Jurkat, Clone E6-1 (cell line): ENCODE measurements around the gene POU6F2. TPM values are rescaled to one million over a fixed set of nuclear protein-coding genes. Genes with fewer than 3 reads are reported as not detected.
"Not testable (repeated sequence)": the region's sequence is repeated elsewhere in the genome, so short reads cannot be mapped to it uniquely, and the experiment has no call there.

ENCODE experiments used
- DNase-seq: peaks from one replicate; pipeline ENCODE4 v3.0.0-alpha.2; 2011; ENCODE audit warnings: low read depth, low spot score
- H3K4me3 ChIP-seq: 2 replicates; pipeline ENCODE4 v1.5.1; 2011; ENCODE audit warnings: mild to moderate bottlenecking, low read length, control low read depth, moderate library complexity
- polyA plus RNA-seq: library from polyadenylated mRNA; unstranded; fragments of >200 nt; gene quantifications from one replicate; pipeline ENCODE4 v1.2.1, GENCODE V29; 2012; ENCODE audit warnings: missing spikeins; ENCODE audit not compliant: insufficient read length, insufficient read depth

The POU6F2 gene, protein sequence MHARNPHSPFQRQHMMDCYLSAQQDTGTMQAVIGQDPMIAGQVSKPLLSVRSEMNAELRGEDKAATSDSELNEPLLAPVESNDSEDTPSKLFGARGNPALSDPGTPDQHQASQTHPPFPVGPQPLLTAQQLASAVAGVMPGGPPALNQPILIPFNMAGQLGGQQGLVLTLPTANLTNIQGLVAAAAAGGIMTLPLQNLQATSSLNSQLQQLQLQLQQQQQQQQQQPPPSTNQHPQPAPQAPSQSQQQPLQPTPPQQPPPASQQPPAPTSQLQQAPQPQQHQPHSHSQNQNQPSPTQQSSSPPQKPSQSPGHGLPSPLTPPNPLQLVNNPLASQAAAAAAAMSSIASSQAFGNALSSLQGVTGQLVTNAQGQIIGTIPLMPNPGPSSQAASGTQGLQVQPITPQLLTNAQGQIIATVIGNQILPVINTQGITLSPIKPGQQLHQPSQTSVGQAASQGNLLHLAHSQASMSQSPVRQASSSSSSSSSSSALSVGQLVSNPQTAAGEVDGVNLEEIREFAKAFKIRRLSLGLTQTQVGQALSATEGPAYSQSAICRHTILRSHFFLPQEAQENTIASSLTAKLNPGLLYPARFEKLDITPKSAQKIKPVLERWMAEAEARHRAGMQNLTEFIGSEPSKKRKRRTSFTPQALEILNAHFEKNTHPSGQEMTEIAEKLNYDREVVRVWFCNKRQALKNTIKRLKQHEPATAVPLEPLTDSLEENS
- not detected for polyA plus RNA-seq

DNA sequence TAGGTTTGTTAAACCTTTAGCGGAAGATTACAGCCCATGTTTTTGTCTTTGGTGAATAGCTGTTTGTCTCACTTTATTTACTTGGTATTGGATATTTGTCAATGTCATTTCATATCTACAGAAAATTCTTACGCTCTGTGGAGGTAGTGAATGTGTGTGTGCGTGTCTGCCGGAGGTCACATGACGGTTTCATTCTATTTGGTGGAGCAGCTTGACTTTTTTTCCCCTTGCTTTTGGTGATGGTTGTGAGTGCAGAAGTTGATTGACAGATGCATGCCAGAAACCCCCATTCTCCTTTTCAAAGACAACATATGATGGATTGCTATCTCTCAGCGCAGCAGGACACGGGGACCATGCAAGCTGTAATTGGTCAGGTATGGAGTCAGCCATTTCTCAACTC lies at the start of gene POU6F2:
POU6F2 (plus strand) TSS at position 225 of the 400 bp plus-strand sequence; CDS start at position 270, 45 bp downstream.
- DNase-seq, result no peak
- no peak within 1 kb of the TSS for H3K4me3 ChIP-seq

DNA sequence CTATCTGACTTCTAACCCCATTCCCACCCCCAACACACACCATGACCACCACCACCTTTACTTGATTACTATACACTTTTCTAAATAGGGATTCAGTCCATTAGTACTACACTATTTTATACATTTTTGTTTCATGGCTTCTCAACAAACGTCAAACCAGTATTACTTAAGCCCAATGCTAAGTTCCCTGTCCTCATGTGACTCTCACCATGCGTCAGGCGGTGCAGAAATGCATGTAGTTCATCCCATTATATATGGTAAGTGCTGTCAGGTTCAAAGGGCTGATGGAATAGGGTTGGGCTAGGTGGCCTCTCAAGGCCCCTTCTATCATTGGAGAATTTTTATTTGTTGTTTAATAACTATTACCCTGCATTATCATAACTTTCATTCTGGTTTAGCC lies 49.2 kb upstream of the POU6F2 start:
- DNase-seq, result no peak

DNA sequence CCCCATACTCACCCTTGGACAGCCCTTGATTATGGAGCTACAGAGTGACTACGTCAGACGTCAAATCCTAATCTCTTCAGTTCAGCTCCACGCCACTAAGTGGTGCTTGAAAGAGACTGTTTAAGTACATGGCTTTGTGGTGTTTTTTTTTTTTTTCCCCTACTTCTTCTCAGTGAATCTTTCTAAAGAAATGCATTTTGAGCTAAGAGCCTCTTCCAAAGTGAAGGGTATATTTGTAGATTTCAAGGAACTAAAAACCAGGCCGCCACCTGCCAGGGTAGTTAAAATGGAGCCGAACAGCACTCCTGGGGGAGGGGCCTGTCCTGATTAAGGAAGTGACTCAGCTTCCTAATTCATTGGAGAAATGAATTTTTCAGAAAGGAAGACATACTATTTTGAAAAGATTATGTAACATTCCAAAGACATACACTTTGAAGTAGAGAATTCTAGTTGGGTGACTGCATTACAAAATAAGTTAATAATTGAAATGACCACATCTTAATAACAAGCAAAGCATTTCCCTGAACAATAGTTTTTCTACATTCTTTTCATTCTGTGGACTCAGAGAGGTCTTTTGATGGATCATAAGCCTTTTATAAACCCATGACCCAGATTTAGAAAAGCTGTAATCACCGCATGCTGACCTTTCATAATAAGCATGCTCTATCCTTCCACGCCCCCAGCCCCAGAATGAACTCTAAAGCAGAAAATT lies 48.1 kb upstream of the POU6F2 start:
- DNase-seq, result no peak
- H3K4me3 ChIP-seq, result no peak overlapping the region

More for the DNA sequence above, 49.2 kb upstream of the POU6F2 start:
- no peak overlapping the region for H3K4me3 ChIP-seq

DNA sequence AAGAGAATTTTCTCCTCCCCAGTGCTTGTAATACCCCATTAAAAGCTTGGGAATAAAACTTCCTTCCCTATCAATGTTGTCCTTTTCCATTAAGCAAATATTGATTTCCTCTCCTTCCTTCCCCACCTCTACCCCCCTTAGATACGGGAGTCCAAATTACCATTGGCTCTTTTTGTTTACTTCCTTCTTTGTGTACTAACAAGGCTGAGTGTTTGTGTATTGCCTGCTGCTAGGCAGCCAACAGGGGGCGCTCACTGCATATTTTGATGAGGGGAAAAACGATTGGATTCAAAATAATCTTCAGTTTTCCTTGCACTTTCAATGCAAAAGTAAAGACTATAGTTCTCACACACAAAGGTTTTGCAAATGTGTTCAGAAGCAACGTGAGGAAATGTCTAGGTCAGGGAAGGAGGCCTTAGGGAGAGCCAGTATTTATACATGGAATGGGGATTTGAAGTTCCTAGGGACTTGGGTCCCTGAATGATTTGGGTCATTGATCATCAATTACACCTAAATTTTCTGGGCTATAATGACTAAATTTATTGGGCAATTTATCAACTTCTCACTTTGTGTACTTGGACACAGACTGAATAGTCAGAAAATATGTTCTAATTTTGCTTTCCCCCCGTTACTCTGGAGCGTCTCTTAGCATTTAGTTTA lies 45.1 kb upstream of the POU6F2 start:
- H3K4me3 ChIP-seq, result no peak overlapping the region

DNA sequence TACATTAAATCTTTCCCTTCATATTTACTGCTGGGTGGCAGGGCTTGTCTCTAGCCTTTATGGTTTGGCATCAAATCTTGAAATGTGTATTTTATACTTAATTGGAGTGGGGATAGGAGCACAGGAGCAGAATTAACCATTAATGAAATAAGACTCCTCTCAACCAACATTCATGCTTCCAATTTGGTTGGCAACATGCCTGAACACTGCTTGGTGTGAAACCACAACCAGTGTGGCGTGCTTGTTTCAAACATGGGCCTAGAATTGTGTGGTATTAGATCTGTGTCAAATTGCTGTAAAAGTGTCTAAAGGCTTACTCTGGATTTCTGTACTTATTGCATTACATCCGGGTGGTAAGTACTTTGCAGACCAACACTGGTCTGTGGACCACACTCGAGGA lies 43.7 kb upstream of the POU6F2 start:
- H3K4me3 ChIP-seq, result no peak overlapping the region

More for the DNA sequence above, 45.1 kb upstream of the POU6F2 start:
- DNase-seq, result peak; percentile 16

DNA sequence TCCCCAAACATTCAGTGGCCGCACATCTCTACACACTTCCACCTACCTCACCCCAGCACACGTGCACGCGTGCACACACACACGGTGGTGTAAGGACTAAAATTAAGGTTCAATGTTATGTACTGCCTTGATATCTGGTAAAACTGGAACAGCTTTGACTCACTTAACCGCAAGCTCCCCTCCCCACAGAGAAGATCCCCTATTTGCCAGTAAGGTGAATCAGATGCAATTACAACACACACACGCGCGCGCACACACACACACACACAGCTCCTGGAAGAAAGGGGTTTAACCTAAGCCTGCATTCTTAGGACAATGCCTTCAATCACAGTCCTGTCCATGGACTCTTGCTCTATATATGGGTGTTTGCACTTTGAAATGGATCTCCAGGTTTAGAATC lies 43.2 kb upstream of the POU6F2 start:
- no peak overlapping the region for H3K4me3 ChIP-seq
- no peak for DNase-seq

More for the DNA sequence above, 43.7 kb upstream of the POU6F2 start:
- DNase-seq, result no peak

DNA sequence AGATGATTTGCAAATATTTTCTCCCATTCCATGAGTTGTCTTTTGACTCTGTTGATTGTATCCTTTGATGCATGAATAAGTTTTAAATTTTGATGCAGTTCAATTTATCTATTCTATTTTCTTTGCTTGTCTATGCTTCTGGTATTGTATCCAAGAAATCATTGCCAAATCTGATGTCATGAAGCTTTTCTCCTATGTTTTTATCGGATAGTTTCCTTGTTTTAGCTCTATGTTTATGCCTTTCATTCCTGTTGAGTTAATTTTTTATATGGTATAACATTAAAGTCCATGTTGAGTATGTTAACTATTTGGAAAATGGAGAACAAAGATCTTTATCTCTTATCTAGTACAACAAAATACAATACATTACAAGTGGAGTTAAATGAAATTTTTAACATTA lies 41.1 kb upstream of the POU6F2 start:
- no peak for DNase-seq
- H3K4me3 ChIP-seq, result no peak overlapping the region

DNA sequence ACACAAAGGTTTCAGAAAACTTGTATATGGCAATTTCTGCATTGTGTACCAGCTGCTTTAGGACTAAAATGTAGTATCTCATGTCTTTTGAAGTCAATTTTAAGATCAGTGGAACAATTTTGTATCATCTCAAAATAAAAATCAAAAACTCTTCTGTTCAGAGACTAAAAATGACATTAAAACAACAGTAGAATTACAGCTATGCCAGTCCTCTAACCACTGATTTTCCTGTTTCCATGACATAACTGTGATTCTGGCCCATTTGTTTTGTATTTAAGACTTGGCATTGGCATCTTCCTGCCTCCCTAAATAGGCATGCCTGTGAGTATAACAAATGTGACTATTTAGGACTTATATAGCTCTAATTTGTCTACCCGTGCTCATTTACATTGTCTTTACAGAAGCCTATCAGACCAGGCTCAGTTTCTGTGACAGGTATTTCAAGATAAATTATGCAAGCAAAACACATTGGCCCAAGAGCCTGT lies 39.7 kb upstream of the POU6F2 start:
- no peak for DNase-seq
- no peak overlapping the region for H3K4me3 ChIP-seq

DNA sequence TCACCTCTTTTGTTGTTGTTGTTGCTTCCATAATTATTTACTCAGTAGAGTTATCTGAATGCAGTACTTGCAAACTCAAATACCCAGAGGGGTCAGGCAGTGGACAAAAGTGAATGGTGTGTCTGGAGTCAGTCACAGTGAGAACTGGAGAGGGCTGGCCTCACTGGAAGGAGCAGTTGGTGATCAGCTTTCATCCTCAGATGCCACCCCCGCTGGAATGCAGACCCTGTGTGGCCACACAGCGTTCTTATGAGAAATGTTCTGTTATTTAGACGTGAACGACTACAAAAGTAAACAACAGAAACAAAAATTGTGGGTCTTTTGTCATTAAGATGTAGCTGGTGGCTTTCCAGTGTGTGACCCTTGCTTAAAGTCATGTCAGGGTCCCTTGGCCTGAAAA lies 39.1 kb upstream of the POU6F2 start:
- H3K4me3 ChIP-seq, result no peak overlapping the region
- no peak for DNase-seq

DNA sequence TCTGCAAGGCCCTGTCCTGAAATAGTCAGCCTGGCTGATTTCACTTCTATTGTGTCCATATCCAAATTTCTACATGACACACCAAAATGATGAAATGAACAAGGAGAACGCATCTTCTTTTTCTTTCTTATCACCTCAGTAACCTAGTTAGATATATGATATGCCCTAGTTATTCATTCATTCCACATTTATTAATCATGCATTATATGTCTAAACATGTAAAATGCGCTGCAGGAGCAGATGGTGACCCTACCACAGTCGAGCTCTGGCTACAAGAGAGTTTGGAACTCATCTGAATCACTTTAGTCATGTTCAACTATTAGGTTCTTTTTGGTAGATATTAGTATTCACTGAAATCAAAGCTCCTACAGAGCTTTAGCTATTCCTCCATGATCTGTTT lies 36.9 kb upstream of the POU6F2 start:
- no peak for DNase-seq
- no peak overlapping the region for H3K4me3 ChIP-seq

DNA sequence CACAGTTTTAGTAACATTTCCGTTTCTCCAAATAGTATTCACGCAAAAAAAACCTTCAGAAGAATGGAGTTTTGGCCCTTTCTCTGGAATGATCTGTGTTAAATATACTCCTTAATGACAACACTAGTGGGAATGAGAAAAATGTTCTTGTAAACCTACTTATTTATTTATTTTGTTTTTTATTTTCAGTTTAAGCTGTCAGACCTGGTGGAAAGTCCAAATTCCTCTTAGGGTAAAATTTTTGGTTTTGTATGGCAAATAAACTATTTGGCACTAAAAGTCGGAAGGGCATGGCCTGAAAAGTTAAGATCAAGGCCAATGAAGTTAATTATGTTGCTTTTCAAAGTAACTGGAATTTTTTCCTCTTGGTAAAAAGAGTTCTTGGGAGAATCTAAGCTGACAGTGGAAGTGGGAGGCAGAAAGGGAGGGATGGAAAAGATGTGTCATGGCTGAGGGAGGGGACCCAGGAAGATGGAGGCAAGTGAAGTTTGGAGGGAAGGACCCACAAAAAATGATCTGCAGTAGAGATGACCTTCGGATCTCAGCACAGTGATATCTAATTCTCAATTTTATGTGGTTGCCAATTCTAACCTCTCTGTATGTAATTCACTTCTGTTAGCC lies 35.2 kb upstream of the POU6F2 start:
- no peak overlapping the region for H3K4me3 ChIP-seq
- no peak for DNase-seq

DNA sequence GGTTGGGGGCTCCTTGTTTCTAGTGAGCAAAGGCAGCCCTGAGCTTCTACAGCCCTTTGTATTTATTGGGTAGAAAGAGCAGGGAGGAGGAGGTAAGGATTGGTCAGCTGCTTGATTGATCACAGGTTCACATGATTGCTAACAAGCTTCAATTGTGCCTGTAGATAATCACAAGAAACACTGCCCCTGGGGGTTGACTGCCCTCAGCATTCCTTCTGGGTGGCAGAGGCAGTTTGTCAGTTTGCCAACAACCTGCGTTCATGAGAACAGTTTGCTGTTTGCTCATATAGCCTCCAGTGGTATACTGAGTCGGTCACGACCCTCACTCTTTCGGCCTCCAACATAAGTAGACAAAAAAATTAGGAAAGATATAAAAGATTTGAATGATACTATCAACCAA lies 30.2 kb upstream of the POU6F2 start:
- not testable (repeated sequence) for H3K4me3 ChIP-seq, DNase-seq

DNA sequence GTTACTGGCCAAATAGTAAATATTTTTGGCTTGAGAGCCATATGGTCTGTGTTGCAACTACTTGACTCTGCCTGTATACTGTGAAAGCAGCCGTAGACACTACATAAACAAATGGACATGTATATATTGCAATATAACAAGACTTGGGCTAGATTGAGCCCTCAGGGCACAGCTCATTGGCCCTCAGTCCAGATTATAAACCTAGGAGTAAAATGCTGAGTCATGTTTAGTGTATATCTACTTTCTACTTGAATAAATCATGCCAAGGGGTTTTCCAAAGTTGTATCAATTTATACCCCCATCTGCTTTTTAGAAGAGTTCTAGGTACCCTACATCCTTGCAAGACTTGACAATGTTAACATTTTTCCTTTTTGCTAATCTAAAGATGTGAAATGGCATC lies 27.4 kb upstream of the POU6F2 start:
- DNase-seq, result no peak
- H3K4me3 ChIP-seq, result no peak overlapping the region

DNA sequence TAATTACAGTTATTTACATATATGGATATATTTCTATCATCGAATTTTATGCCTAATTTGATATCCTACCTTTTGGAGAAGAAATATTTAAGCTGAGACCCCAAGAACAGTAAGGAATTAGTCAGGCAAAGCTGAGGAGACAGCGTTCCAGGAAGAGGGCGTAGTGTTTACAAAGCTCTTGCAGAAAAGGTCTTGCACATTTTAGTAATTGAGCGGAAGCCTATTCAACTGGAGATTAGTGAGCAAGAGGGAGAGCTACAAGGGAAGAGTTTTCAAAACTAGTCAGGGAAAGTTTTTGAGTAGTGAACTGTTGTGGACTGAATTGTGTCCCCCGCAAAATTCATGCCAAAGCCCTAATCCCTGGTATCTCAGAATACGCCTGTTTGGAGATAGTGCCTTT lies 26.5 kb upstream of the POU6F2 start:
- no peak for DNase-seq
- H3K4me3 ChIP-seq, result no peak overlapping the region

DNA sequence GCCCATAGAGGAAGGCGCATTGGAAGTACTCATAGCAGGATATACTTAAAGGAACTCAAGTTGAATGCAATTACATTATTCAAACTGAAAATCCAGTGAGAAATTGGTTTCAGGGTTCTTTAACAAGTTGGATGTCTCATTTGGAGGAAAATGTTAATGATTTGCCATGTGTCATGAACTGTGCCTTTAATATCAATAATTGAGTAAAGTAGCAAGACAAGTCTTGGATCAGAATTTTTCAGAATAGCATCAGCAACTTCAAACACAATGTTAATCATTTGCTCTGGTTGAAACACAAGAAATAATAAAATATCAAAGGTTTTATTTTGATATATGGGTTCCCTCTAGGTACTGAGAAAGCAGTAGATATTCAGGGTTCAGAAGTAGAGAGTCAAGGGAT lies 24.5 kb upstream of the POU6F2 start:
- DNase-seq, result no peak
- no peak overlapping the region for H3K4me3 ChIP-seq

DNA sequence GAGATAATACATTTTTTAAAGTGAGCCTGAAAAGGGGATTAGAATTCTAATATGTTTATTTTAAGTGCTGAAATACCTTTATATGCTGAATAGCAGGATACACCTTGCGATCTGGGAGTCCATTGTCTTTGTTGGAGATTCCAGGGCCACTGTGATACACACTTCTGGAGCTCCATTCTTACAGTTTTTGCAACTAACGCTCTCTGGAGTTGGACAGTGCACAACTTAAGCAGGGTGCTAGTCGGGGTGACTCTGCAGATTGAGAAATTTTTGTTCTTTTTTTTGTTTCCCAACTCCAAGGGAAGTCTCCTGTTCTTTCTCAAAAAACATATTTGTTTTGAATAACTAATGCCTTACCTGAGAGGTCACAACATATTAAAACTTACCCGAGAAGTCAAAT lies 23.7 kb upstream of the POU6F2 start:
- no peak for DNase-seq
- H3K4me3 ChIP-seq, result no peak overlapping the region

DNA sequence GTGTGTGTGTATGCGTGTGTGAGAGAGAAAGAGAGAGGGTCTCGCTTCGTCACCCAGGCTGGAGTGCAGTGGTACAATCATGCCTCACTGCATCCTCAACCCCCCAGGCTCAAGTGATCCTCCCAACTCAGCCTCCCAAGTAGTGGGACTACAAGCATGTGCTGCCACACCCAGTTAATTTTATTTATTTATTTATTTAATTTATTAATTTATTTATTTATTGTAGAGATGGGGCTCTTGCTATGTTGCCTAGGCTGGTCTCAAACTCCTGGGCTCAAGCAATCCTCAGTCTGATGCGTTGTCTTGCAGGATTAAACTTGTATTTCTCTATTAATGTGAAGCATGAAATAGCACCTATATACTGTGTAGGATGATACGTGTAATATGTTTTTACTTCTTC lies 21.8 kb upstream of the POU6F2 start:
- no peak for DNase-seq
- no peak overlapping the region for H3K4me3 ChIP-seq

DNA sequence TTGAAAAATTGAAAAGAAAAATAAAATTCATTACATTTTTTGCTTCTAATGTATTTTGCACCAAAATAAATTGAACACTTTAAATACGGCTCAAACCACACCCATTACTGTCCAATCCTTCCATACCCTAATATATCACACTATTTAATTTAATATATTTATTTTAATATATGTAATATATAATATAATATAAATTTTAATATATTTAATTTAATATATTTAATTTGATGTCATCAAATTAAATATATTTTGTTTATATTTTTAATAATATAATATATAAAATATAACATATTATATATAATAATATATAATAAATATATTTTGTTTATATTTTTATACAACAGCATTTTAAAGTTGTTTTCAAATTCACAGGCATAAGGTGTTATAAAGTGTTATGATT lies 15.7 kb upstream of the POU6F2 start:
- no peak overlapping the region for H3K4me3 ChIP-seq
- DNase-seq, result no peak

DNA sequence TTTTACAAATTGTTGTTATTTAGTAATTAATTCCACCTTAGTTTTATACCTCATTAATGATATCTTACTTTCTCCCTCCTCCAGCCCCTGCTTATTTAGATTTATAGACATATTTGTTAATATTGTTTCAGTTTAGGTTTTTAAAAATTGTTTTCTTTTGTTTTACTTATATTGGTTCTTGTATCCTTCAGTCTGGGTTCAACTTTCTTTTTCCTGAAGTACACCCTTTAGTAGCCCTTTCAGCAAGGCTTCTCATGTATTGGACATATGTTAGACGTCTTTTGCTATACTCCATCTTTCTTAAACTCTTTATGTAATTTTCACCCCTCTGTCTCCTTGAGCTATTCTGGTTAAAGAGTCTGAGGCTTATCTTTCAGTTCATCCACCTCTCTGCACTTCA lies 12.8 kb upstream of the POU6F2 start:
- no peak overlapping the region for H3K4me3 ChIP-seq
- DNase-seq, result no peak
